Measurements from ENCODE around the gene ZDHHC14.
A peak's percentile ranks its signal among the peaks of the same experiment; 100 is the strongest.

ZDHHC14 gene

GRCh38 chr6:157653521-157653920 lies 272.5 kb downstream of the ZDHHC14 start:
- DNase-seq = no peak

- no peak for DNase-seq
Measured at GRCh38 chr6:157655139-157655538, 274.1 kb downstream of the ZDHHC14 start.

GRCh38 chr6:157656437-157656997 lies 275.5 kb downstream of the ZDHHC14 start:
- no peak for DNase-seq

- no peak for DNase-seq
Measured at GRCh38 chr6:157657754-157658153, 276.8 kb downstream of the ZDHHC14 start.

GRCh38 chr6:157658301-157658700 lies 277.3 kb downstream of the ZDHHC14 start:
- no peak for DNase-seq

GRCh38 chr6:157659536-157660271 lies 278.7 kb downstream of the ZDHHC14 start:
- DNase-seq = peak; percentile 15

GRCh38 chr6:157660414-157660813 lies 279.4 kb downstream of the ZDHHC14 start:
- no peak for DNase-seq

GRCh38 chr6:157661652-157662051 lies 280.7 kb downstream of the ZDHHC14 start:
- DNase-seq = no peak

GRCh38 chr6:157663261-157663660 lies 282.3 kb downstream of the ZDHHC14 start:
- no peak for DNase-seq

GRCh38 chr6:157665180-157665579 lies 284.2 kb downstream of the ZDHHC14 start:
- no peak for DNase-seq

- no peak for DNase-seq
Measured at GRCh38 chr6:157666729-157667128, 285.7 kb downstream of the ZDHHC14 start.

- peak; percentile 47 for DNase-seq
Measured at GRCh38 chr6:157667211-157668008, 286.4 kb downstream of the ZDHHC14 start.

- DNase-seq = no peak
Measured at GRCh38 chr6:157668009-157668401, 287.0 kb downstream of the ZDHHC14 start.

- DNase-seq = no peak
Measured at GRCh38 chr6:157668713-157669112, 287.7 kb downstream of the ZDHHC14 start.

- no peak for DNase-seq
Measured at GRCh38 chr6:157669323-157669722, 288.3 kb downstream of the ZDHHC14 start.

- no peak for DNase-seq
Measured at GRCh38 chr6:157669747-157670216, 288.8 kb downstream of the ZDHHC14 start.

GRCh38 chr6:157670466-157671186 lies 289.6 kb downstream of the ZDHHC14 start:
- DNase-seq = no peak

GRCh38 chr6:157672726-157673412 lies 291.9 kb downstream of the ZDHHC14 start:
- no peak for DNase-seq

GRCh38 chr6:157673596-157673995 lies 292.6 kb downstream of the ZDHHC14 start:
- no peak for DNase-seq

- no peak for DNase-seq
Measured at GRCh38 chr6:157674061-157674460, 293.1 kb downstream of the ZDHHC14 start.

GRCh38 chr6:157675831-157676230 lies 294.8 kb downstream of the ZDHHC14 start:
- DNase-seq = no peak

GRCh38 chr6:157676241-157676640 lies 295.3 kb downstream of the ZDHHC14 start:
- DNase-seq = no peak
